ENCODE data around the gene VWA3B. TPM values are rescaled to one million over a fixed set of nuclear protein-coding genes. Genes with fewer than 3 reads are reported as not detected.
A peak's percentile ranks its signal among the peaks of the same experiment; 100 is the strongest.

The VWA3B gene, protein sequence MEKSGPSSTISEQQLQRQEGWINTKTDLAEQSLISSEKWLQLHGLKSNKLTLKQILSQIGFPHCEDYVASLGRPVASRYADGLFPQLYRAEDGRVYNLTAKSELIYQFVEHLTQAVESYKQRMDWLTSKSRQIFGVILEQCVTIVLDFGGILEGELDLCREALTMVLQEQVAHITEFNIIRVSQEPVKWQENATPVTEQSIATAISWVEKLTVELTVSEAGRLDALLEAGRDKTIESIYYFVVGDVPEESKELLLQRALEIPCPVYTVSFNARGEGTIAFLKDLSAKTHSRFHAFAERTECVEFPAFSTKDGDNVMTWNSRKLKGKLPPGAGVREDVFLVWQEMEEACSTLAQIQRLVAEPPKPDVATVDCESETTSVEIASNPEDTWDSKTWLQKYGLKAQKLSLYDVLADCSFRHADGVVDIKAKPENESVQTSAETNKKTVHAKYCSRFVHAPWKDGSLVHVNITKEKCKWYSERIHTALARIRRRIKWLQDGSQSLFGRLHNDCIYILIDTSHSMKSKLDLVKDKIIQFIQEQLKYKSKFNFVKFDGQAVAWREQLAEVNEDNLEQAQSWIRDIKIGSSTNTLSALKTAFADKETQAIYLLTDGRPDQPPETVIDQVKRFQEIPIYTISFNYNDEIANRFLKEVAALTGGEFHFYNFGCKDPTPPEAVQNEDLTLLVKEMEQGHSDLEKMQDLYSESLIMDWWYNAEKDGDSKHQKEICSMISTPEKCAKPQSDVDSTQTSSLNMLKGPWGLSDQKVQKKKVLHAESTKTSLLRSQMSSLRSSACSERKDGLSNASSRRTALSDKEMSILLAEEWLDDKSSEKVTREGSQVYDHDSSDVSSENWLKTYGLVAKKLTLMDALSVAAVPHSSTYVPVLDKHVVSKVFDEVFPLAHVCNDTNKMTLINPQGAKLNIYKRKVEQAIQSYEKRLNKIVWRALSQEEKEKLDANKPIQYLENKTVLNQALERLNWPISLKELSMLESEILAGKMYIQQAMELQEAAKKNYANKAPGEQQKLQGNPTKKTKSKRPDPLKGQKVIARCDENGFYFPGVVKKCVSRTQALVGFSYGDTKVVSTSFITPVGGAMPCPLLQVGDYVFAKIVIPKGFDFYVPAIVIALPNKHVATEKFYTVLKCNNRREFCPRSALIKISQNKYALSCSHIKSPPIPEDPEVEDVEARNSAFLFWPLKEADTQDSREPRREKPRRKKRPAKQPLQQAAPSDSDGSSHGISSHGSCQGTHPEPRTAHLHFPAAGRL (N-terminal part only)
- 0.52 TPM for total RNA-seq
- long read RNA-seq, partial matches to known transcripts = 0 of 1 reads
- long read RNA-seq, other reads (novel, unspliced or antisense) = 1 of 1 reads

DNA sequence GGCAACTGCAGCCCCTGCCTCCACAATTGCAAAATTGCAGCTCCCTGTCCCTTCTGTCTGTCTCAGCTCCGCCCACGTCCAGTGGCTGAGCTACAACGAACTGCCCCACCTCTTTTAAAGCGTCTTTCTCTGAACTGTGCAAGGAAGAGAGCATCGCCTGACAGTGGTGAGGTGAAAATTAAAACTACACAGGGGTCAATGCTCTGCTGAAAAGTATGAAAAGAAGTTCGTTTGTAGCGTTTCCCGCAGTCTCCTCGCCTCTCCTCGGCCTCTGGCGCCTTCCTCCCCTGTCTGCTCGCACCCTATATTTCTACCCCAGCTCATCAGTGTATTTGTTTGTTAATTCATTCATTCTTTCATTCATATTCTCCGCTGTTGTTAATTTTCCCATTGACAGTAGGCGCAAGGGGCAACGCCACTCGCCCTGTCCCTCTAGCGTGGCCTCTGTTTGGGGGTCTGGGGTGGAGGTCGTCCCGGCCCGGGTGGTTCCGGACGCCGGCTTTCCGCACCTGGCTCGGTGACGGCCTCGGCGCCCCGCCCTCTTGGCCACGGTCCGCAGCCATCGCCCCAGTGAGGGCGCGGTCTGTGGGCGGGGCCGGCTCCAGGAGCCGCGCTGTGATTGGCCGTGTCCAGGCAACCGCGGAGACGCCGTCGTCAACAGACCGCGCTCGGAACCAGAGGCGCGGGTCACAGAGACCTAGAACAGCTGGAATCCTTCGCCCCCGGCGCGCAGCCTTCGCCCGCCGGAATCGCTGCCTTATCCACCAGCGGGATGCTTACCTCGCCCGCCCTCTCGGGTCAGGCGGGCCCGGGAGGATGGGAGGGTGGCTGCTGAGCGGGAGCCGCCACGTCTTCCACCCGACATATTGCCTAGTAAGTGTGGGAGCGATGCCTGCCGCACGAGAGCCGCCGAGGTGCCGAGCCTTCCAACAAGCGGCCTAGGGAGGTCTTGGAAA lies at the start of gene VWA3B:
VWA3B (plus strand) TSS at position 677 of the 956 bp plus-strand sequence. CDS start 5,926 bp downstream, outside the sequence.
- Histone ChIP-seq H3K27me3 (ENCODE audit: low read depth) (peaks cover 43% of the 10 kb centered on the region), H3K9me3 (replicated peaks) (no peaks in the 10 kb centered on the region), H3K4me1 (peaks cover 19% of the 10 kb centered on the region), H3K36me3 (no peaks in the 10 kb centered on the region), H3K27ac (replicated peaks) (no peak within 1 kb of the TSS), H3K4me3 (peak within 1 kb of the TSS; percentile 70)
- no peak for TF ChIP-seq CTCF (IDR thresholded peaks at IDR 0.05; ENCODE audit: borderline replicate concordance)
- intact Hi-C loops (cut with micrococcal nuclease) = no loop called here
- DNase-seq = peak; percentile 70

DNA sequence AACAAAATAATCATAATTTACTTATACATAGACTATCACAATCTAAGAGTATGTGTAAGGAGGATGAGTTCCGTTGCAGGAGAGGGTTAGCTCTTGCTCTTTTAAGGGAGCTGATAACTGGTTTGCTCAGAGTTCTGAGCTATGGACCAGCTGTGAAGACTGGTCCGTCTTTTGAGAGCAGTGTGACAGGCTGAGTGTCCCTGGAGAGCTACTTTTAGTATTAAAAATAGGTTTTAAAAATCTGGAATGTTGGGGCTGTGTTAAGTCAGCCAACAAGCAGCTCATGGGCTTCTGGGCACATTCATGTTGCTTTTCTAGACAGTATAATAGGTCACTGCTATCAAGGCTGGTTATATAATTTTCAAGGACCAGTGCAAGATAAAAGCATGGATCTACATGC lies 49.8 kb upstream of the VWA3B start:
- Histone ChIP-seq H3K27ac (replicated peaks) (peak overlapping the region; percentile 27), H3K36me3 (no peaks in the 10 kb centered on the region), H3K9me3 (replicated peaks) (no peaks in the 10 kb centered on the region), H3K27me3 (ENCODE audit: low read depth) (no peaks in the 10 kb centered on the region), H3K4me1 (peaks cover 19% of the 10 kb centered on the region), H3K4me3 (no peak overlapping the region)
- DNase-seq = no peak
- TF ChIP-seq CTCF (IDR thresholded peaks at IDR 0.05; ENCODE audit: borderline replicate concordance) = no peak
- intact Hi-C loops (cut with micrococcal nuclease) = no loop called here

DNA sequence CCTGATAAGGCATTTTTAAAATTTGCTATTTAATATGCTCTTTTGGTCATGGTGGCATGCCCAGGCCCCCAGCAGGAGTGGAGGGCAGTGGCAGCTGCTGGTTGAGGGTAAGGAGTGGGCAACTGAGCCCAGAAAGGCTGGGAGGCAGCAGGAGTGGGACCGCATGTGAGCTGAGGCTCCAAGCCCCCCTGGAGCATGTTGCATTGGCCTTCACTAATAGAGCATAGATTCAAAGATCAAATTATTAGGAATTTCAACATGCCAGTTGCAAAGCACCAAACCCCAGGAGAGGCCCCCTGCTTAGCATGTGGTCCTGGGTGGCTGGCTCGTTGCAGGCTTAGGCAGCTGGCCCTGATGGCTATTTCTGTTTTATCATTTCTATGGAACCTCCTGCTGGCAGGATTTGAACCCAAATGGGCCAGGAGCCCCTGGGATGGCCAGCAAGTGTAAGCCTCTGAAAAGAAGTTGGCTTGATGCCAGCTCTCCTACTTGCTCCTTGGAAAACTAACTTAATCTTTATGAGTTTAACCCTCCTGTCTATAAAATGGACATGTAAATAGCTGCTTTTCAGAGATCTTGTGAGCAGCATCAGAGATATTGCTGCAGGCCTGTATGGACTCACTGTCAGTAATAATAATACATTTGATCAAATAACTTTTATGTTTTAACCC lies 49.2 kb upstream of the VWA3B start:
- H3K27me3 ChIP-seq (ENCODE audit: low read depth) = no peaks in the 10 kb centered on the region
- H3K4me1 ChIP-seq = peaks cover 19% of the 10 kb centered on the region
- H3K27ac ChIP-seq (replicated peaks) = peak overlapping the region; percentile 27
- intact Hi-C loops (cut with micrococcal nuclease) = no loop called here
- no peak overlapping the region for H3K4me3 ChIP-seq
- no peaks in the 10 kb centered on the region for H3K9me3 ChIP-seq (replicated peaks)
- TF ChIP-seq CTCF (IDR thresholded peaks at IDR 0.05; ENCODE audit: borderline replicate concordance) = no peak
- H3K36me3 ChIP-seq = no peaks in the 10 kb centered on the region
- no peak for DNase-seq

- no peak for TF ChIP-seq CTCF (IDR thresholded peaks at IDR 0.05; ENCODE audit: borderline replicate concordance)
- intact Hi-C loops (cut with micrococcal nuclease) = no loop called here
- no peaks in the 10 kb centered on the region for H3K36me3 ChIP-seq
- H3K4me3 ChIP-seq = no peak overlapping the region
- H3K9me3 ChIP-seq (replicated peaks) = peaks cover 14% of the 10 kb centered on the region
- H3K27ac ChIP-seq (replicated peaks) = no peak overlapping the region
- H3K27me3 ChIP-seq (ENCODE audit: low read depth) = no peaks in the 10 kb centered on the region
- no peak for DNase-seq
- H3K4me1 ChIP-seq = peaks cover 19% of the 10 kb centered on the region
These were observed 47.7 kb upstream of the VWA3B start for GRCh38 chr2:98039085-98039756.
